ENCODE measurements around the gene TBC1D30.

The TBC1D30 gene

GRCh38 chr12:64781280-64782190 lies 42.9 kb upstream of the TBC1D30 start:
- no peak for TF ChIP-seq CTCF (conservative IDR thresholded peaks at IDR 0.05; ENCODE audit: low read depth)
- ChIA-PET CTCF (interaction anchor here (0.5 to 2.4 kb wide), 6 partner anchors 14 to 530 kb away, joined by 3 to 13 read pairs (median 4); no protein-coding TSS in a partner anchor), POLR2A (ENCODE audit: low non-redundant PET) (no interaction called here)
- DNase-seq (ENCODE audit: low spot score): peak; percentile 48
- no peak overlapping the region for H3K27ac ChIP-seq

- POLR2A ChIA-PET (ENCODE audit: low non-redundant PET): interaction anchor here (0.5 kb wide), 1 partner anchor 34 kb away, joined by 3 read pairs; no protein-coding TSS in a partner anchor
- no peak for TF ChIP-seq CTCF (conservative IDR thresholded peaks at IDR 0.05; ENCODE audit: low read depth)
- CTCF ChIA-PET: interaction anchor here (0.5 to 1.3 kb wide), 6 partner anchors 85 to 1363 kb away, joined by 3 to 7 read pairs (median 3); no protein-coding TSS in a partner anchor
These were observed 42.1 kb upstream of the TBC1D30 start for GRCh38 chr12:64782191-64782876.

GRCh38 chr12:64785838-64786237 lies 38.6 kb upstream of the TBC1D30 start:
- TF ChIP-seq CTCF (conservative IDR thresholded peaks at IDR 0.05; ENCODE audit: low read depth): no peak
- no peak overlapping the region for H3K27ac ChIP-seq
- DNase-seq (ENCODE audit: low spot score): no peak
- CTCF ChIA-PET: interaction anchor here (2.3 kb wide), 1 partner anchor 10 kb away, joined by 8 read pairs; no protein-coding TSS in a partner anchor
- POLR2A ChIA-PET (ENCODE audit: low non-redundant PET): no interaction called here

More at GRCh38 chr12:64782191-64782876, 42.1 kb upstream of the TBC1D30 start:
- H3K27ac ChIP-seq: no peak overlapping the region
- no peak for DNase-seq (ENCODE audit: low spot score)

- POLR2A ChIA-PET (ENCODE audit: low non-redundant PET): no interaction called here
- DNase-seq (ENCODE audit: low spot score): no peak
- CTCF ChIA-PET: no interaction called here
- TF ChIP-seq CTCF (conservative IDR thresholded peaks at IDR 0.05; ENCODE audit: low read depth): no peak
- H3K27ac ChIP-seq: no peak overlapping the region
These were observed 34.3 kb upstream of the TBC1D30 start for GRCh38 chr12:64790166-64790565.

GRCh38 chr12:64791036-64791435 lies 33.4 kb upstream of the TBC1D30 start:
- no peak overlapping the region for H3K27ac ChIP-seq
- TF ChIP-seq CTCF (conservative IDR thresholded peaks at IDR 0.05; ENCODE audit: low read depth): no peak
- ChIA-PET POLR2A (ENCODE audit: low non-redundant PET) (no interaction called here), CTCF (no interaction called here)
- no peak for DNase-seq (ENCODE audit: low spot score)

- ChIA-PET CTCF (interaction anchor here (0.7 kb wide), 1 partner anchor 184 kb away, joined by 5 read pairs; no protein-coding TSS in a partner anchor), POLR2A (ENCODE audit: low non-redundant PET) (no interaction called here)
- TF ChIP-seq CTCF (conservative IDR thresholded peaks at IDR 0.05; ENCODE audit: low read depth): no peak
- no peak for DNase-seq (ENCODE audit: low spot score)
- H3K27ac ChIP-seq: no peak overlapping the region
These were observed 32.3 kb upstream of the TBC1D30 start for GRCh38 chr12:64792128-64792527.

All from RWPE1 (cell line).